HG03575 (cell line): Measurements from ENCODE around the gene OR7C1.

Source experiments
- ATAC-seq: cut with Tn5 transposase; IDR thresholded peaks from one replicate; pipeline ENCODE4 v1.9.1; 2021; ENCODE audit not compliant: unreplicated experiment, insufficient number of reproducible peaks, low FRiP score; ENCODE audit errors: extremely low read depth

The OR7C1 gene

GRCh38 chr19:14835011-14835410 lies at the start of gene OR7C1, which contains the start of gene OR7A5:
TSS of gene OR7C1 (minus strand) at chr19:14835185. CDS start at chr19:14800136, 35,049 bp downstream.
TSS of gene OR7A5 (minus strand) at chr19:14835185. CDS start at chr19:14828241, 6,944 bp downstream.
- no peak for ATAC-seq

- ATAC-seq, result no peak
Measured at GRCh38 chr19:14871619-14872230, 36.7 kb upstream of the OR7C1 start.

GRCh38 chr19:14868497-14868896 lies 33.5 kb upstream of the OR7C1 start:
- ATAC-seq, result no peak

GRCh38 chr19:14848822-14849221 lies 13.8 kb upstream of the OR7C1 start, which contains the start of gene OR7A10:
TSS of gene OR7A10 (minus strand) at chr19:14848922. CDS start at chr19:14841877, 7,045 bp downstream.
- ATAC-seq, result no peak

GRCh38 chr19:14843578-14843977 lies 8.6 kb upstream of the OR7C1 start:
- ATAC-seq, result no peak

- ATAC-seq, result no peak
Measured at GRCh38 chr19:14843169-14843568, 8.2 kb upstream of the OR7C1 start.

- no peak for ATAC-seq
Measured at GRCh38 chr19:14840206-14840605, 5.2 kb upstream of the OR7C1 start.

- no peak for ATAC-seq
Measured at GRCh38 chr19:14837391-14837790, 2.4 kb upstream of the OR7C1 start.

- no peak for ATAC-seq
Measured at GRCh38 chr19:14830702-14831101, 4.3 kb downstream of the OR7C1 start.

- no peak for ATAC-seq
Measured at GRCh38 chr19:14826006-14826405, 9.0 kb downstream of the OR7C1 start.

- ATAC-seq, result no peak
Measured at GRCh38 chr19:14821937-14822336, 13.0 kb downstream of the OR7C1 start.

GRCh38 chr19:14818588-14818987 lies 16.4 kb downstream of the OR7C1 start:
- no peak for ATAC-seq

- ATAC-seq, result no peak
Measured at GRCh38 chr19:14817052-14817451, 17.9 kb downstream of the OR7C1 start.

GRCh38 chr19:14814982-14815652 lies 19.9 kb downstream of the OR7C1 start:
- no peak for ATAC-seq

GRCh38 chr19:14809272-14810057 lies 25.5 kb downstream of the OR7C1 start:
- ATAC-seq, result no peak

GRCh38 chr19:14804765-14805164 lies 30.2 kb downstream of the OR7C1 start:
- ATAC-seq, result no peak

GRCh38 chr19:14798760-14799159 lies 36.2 kb downstream of the OR7C1 start:
- no peak for ATAC-seq

- no peak for ATAC-seq
Measured at GRCh38 chr19:14796021-14796420, 39.0 kb downstream of the OR7C1 start.

GRCh38 chr19:14795078-14795721 lies 39.8 kb downstream of the OR7C1 start:
- ATAC-seq, result no peak
